Fibroblast of skin of right biceps (primary cell): ENCODE measurements around the gene KLF13.

Experiments
- DNase-seq: peaks from one replicate; pipeline ENCODE4 v3.0.0-alpha.2; 2013

The KLF13 gene

GRCh38 chr15:31317421-31318327 lies 9.0 kb upstream of the KLF13 start:
- DNase-seq = no peak

GRCh38 chr15:31318429-31318828 lies 8.2 kb upstream of the KLF13 start:
- DNase-seq = no peak

- no peak for DNase-seq
Observed at GRCh38 chr15:31320022-31320421, 6.6 kb upstream of the KLF13 start.

- no peak for DNase-seq
Observed at GRCh38 chr15:31321418-31321817, 5.2 kb upstream of the KLF13 start.

- DNase-seq = no peak
Observed at GRCh38 chr15:31322504-31322903, 4.1 kb upstream of the KLF13 start.

- no peak for DNase-seq
Observed at GRCh38 chr15:31323627-31324026, 3.0 kb upstream of the KLF13 start.

GRCh38 chr15:31324186-31324585 lies 2.4 kb upstream of the KLF13 start:
- no peak for DNase-seq

- no peak for DNase-seq
Observed at GRCh38 chr15:31324806-31325594, 1.6 kb upstream of the KLF13 start.

- DNase-seq = peak; percentile 55
Observed at GRCh38 chr15:31325595-31326155, 960 bp upstream of the KLF13 start.

GRCh38 chr15:31326875-31327668 lies 437 bp downstream of the KLF13 start:
- DNase-seq = no peak

- peak; percentile 43 for DNase-seq
Observed at GRCh38 chr15:31327669-31328427, 1.2 kb downstream of the KLF13 start.

GRCh38 chr15:31328428-31328968 lies 1.9 kb downstream of the KLF13 start:
- peak; percentile 30 for DNase-seq

GRCh38 chr15:31328969-31329639 lies 2.5 kb downstream of the KLF13 start:
- no peak for DNase-seq

- no peak for DNase-seq
Observed at GRCh38 chr15:31329640-31330010, 3.0 kb downstream of the KLF13 start.

- DNase-seq = no peak
Observed at GRCh38 chr15:31330111-31330785, 3.6 kb downstream of the KLF13 start.

- no peak for DNase-seq
Observed at GRCh38 chr15:31330836-31331235, 4.2 kb downstream of the KLF13 start.

GRCh38 chr15:31331389-31331788 lies 4.8 kb downstream of the KLF13 start:
- no peak for DNase-seq

GRCh38 chr15:31332020-31332680 lies 5.5 kb downstream of the KLF13 start:
- DNase-seq = no peak

- no peak for DNase-seq
Observed at GRCh38 chr15:31332681-31333071, 6.0 kb downstream of the KLF13 start.

GRCh38 chr15:31333119-31333518 lies 6.5 kb downstream of the KLF13 start:
- DNase-seq = no peak
